Vein endothelial cell (primary cell): ENCODE results near the gene IPO4. TPM values are rescaled to one million over a fixed set of nuclear protein-coding genes. Genes with fewer than 3 reads are reported as not detected.

ENCODE experiments used
- total RNA-seq: library from RNA; depleted of rRNA; stranded (reverse); fragments of >200 nt; gene quantifications from 2 replicates; pipeline ENCODE4 v1.2.3, GENCODE V29; 2012

The IPO4 gene, protein sequence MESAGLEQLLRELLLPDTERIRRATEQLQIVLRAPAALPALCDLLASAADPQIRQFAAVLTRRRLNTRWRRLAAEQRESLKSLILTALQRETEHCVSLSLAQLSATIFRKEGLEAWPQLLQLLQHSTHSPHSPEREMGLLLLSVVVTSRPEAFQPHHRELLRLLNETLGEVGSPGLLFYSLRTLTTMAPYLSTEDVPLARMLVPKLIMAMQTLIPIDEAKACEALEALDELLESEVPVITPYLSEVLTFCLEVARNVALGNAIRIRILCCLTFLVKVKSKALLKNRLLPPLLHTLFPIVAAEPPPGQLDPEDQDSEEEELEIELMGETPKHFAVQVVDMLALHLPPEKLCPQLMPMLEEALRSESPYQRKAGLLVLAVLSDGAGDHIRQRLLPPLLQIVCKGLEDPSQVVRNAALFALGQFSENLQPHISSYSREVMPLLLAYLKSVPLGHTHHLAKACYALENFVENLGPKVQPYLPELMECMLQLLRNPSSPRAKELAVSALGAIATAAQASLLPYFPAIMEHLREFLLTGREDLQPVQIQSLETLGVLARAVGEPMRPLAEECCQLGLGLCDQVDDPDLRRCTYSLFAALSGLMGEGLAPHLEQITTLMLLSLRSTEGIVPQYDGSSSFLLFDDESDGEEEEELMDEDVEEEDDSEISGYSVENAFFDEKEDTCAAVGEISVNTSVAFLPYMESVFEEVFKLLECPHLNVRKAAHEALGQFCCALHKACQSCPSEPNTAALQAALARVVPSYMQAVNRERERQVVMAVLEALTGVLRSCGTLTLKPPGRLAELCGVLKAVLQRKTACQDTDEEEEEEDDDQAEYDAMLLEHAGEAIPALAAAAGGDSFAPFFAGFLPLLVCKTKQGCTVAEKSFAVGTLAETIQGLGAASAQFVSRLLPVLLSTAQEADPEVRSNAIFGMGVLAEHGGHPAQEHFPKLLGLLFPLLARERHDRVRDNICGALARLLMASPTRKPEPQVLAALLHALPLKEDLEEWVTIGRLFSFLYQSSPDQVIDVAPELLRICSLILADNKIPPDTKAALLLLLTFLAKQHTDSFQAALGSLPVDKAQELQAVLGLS
- 51.3 and 58.8 TPM in 2 replicates for total RNA-seq

DNA sequence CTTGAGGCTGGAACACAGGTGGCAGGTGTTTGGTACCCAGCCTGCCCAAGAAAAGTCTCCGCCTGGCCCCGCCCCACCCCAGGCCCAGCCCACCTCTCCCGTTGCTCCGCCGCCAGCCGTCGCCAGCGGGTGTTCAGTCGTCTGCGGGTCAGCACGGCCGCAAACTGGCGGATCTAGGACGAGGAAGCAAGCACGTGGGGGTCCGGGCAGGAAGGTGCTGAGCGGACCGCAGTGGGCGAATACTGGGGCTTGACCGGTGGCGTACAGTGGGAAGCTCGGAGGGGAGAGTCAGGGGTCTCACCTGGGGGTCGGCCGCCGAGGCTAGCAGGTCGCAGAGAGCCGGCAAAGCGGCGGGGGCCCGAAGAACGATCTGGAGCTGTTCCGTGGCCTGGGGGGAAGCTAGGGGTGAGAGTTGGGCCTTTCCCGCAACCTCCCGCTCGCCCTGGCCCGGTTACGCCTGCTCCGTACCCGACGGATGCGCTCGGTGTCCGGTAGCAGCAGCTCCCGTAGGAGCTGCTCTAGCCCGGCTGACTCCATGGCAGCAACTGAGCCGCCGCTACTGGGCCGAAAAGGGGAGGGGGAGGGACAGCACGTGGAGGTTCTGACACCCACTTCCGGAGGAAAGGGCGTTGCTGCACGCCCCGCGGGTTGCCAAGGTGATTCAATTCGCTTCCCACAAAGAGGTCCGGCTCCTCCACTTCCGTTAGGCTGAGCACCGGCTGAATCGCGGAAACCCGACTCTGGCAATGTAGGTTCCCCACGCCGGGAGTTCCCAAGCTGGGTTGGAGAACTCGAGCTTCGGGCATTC, at the start of gene IPO4:
IPO4 (minus strand) TSS at position 566 of the 808 bp plus-strand sequence; CDS start at position 537, 29 bp downstream.

DNA sequence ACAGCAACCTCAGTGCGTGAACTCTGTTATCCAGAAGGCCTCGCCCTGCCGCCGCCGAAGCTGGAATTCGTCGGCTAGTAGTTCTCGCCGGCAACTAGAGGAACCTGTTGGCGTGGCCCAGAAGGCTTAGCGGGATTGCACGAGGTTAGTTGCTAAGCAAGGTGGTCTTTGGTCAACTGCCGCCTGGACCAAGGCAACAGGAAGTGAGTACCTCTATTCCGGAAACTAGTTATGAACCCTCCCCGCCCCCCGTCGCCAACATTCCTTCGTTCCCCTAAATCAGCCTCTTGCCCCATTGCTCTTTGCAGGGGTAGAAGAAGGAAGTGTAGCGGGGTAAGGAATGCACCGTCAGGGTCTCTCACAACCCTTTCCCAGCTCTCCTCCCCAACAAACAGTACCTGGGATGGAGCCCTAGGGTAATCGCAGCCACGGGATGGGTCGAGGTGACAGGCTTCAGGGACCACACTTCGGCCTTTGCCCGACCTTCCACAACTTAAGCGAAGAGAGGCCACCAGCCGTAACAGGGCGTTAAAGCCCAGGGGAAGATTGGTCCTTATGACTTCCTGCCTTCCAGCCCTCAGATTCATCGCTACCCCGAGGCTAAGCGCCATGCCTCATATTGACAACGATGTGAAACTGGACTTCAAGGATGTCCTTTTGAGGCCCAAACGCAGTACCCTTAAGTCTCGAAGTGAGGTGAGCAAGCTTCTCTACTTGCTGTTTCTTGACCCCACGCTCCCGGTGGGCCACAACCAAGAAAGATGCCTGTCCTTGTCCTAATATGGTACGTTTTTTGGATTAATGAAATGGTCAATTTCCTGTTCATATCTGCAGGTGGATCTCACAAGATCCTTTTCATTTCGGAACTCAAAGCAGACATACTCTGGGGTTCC, 44.3 kb upstream of the IPO4 start, which contains the start of gene GMPR2:
GMPR2 (plus strand) TSS at position 285 of the 893 bp plus-strand sequence; CDS start at position 610, 325 bp downstream.

DNA sequence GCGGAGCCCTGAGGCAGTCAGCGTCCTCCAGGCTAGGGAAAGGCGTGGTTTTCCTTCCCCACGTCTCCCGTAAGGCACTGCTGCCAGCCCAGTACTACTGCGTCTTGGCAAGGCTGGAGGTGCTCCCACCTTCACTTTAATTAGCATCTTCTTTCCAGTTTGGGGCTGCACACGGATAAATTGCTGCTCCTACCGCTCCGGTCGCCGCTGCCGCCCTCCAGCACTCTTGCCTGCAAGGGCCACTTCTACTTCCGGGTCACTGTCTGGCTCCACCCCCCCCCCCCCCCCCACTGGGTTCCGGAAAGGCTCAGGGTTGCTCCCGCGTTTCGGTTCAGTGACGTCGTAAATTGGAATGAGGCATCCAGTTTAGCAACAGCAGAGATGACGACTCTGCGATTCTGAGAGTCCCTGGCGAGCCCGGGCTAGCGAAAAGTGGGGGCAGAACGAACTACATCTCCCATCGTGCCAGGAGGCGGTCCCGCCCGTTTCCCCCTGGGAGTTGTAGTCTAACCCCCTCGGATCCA, 43.6 kb upstream of the IPO4 start, which contains the start of gene NEDD8:
NEDD8 (minus strand) TSS at position 247 of the 524 bp plus-strand sequence; CDS start at position 147, 100 bp downstream.

DNA sequence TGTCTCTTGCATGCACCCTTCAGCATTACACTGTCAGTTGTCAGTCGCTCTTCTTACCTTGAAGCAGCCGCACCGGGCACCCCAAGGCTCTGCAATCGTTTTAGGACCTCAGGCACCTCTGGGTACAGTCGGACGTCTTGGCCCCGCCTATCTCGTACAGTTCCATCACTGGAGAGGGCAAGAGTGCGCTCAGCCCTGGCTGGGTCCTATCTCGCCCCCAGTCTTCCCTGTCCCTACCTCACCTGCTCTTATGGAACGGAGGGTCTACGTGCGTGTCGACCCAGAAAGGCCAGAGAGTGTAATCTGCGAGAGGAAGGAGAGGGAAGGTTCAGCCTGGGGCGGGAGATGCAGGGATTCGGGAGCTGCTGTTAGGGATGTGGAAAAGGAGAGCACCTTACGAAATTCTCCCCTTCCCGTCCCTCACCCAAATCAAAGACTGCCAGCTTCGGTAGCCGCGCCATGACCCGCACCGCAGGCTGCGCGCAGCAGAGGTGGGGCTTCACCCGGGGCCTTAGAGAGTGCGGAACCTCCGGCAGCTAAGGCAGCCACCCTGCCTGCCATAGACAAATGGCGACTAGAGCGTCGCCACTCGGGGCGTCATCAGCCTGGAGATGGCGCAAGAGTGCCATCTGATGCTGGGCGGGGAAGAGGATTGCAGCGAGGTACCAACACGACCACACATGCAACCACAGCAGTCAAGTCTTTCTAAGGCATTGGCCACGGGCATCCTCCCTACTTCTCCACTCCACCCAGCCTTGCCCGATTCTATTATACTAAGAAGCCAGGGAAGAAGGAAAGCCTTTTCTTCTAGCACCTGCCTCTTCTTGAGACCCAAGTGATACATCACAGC, 27.1 kb upstream of the IPO4 start, which contains the start of gene MDP1:
MDP1 (minus strand) TSS at position 572 of the 850 bp plus-strand sequence; CDS start at position 461, 111 bp downstream.

DNA sequence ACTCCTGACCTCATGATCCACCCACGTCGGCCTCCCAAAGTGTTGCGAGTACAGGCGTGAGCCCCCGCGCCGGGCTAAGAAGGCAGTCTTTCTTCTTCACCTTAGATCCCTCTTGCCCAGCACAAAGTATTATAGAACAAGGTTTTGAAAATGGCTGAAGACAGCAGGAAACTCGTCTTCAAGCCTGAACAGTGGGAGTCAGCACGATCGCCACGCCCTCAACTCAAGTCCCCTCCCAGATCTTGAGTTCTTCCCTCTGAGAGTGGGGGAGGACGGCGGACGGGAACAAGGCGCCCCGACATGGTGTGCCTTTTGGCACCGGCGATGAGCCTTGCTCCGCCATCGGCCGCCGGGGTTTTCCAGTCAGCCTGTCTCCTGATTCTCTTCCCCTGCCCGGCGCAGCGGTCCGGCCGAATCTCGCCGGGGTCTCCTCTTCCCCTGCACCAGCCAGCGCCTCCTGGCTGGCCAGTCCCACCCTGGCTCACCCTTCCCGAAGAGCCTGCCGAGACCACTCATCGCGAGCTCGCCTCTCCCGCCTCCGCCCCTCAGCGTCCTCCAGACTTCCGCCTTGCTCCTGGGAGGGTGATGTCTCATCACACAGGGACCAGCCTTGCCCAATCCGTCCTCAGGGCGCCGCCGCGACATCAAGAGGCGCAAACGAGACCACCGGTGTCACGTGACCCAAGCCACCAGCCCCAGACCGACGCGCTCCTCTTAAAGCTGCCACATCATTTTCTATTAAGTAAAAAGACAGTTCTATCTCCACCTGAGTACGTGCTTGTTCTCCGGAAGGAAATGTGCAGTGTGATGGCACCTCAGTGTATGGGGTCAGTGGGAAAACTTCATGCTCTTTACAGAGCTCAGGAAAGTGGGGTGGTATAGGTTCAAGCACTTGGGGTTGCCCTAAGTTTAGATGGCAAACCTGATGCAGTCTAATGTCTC, 24.6 kb upstream of the IPO4 start, which contains the start of gene CHMP4A:
CHMP4A (minus strand) TSS at position 565 of the 942 bp plus-strand sequence; CDS start at position 516, 49 bp downstream.

DNA sequence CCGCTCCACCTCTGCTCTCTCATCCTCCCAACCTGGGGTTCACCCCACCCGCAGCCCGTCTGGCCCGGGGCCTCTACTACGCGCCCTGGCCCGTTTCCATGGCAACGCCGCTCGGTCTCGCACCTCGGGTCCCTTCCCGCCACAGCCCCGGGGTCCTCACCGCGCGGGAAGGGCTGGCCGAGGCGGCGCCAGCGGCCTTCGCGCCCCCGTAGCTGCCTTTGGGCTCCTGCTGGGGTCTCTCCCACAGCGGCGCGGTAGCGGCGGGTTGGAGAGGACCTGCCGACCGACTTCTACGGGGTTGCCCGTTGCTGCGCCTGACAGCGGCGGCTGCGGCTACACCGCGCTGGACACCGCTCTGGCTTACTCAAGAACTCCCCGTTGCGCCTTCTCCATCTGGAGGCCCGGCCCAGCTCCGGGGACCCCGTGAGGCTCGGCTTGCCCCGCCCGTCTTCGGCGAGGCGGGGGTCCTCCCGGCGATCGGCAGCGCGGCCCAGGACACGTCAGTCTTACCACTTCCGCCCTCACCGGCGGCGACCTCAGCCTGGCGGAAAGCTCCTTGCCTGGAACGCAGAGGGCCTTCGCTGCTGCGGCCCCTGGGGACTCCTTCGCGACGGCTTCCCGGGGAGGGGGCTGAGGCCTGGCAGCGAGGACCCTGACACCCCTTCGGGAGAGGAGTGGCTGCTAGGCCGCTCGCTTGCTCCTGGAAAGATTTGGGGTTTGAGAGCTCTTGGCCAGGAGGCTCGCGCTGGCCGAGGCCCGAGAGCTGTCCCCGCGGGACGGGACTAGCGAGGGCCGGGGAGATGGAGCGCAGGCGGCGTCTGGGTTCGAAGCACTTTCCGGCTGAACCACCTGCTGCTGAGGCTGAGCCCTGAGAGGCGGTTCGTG, 6.8 kb upstream of the IPO4 start, which contains the start of gene TM9SF1:
TM9SF1 (minus strand) TSS at position 256 of the 885 bp plus-strand sequence. CDS start 422 bp downstream, outside the sequence.

DNA sequence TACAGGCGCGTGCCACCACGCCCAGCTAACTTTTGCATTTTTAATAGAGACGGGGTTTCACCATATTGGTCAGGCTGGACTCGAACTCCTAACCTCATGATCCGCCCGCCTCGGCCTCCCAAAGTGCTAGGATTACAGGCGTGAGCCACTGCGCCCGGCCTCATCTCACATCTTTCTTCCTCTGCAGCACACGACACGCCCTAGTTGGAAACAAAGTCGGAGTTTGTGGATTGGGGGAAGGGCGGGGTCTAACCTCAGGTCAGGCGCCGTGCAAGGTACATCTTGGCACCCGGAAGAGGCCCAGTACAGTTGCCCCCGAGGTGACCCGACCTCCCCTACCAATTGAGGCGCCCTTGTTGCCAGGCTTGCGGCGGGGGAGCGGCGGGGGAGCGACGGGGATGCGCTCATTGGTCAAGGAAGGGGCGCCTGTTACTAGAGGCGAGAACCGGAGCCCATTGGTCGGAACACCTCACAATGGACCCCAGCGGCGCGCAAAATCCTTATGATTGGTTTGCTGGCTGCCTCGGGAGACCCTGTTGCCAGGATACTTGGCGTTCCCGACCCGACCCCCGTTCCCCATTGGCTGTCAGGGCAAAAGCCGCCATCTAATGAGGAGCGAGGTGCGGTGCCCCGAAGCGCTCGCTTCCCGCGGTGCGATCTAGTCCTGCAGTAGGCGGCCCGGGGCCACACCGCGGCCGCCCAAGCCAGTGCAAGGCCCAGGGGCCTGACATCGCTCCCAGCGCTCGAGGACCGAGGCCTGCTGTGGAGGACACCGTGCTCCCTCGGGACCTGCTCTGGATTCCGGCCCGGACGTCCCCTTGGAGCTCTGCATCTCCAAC, 17.0 kb downstream of the IPO4 start, which contains the start of gene REC8:
REC8 (plus strand) TSS at position 659 of the 839 bp plus-strand sequence. CDS start 473 bp downstream, outside the sequence.

DNA sequence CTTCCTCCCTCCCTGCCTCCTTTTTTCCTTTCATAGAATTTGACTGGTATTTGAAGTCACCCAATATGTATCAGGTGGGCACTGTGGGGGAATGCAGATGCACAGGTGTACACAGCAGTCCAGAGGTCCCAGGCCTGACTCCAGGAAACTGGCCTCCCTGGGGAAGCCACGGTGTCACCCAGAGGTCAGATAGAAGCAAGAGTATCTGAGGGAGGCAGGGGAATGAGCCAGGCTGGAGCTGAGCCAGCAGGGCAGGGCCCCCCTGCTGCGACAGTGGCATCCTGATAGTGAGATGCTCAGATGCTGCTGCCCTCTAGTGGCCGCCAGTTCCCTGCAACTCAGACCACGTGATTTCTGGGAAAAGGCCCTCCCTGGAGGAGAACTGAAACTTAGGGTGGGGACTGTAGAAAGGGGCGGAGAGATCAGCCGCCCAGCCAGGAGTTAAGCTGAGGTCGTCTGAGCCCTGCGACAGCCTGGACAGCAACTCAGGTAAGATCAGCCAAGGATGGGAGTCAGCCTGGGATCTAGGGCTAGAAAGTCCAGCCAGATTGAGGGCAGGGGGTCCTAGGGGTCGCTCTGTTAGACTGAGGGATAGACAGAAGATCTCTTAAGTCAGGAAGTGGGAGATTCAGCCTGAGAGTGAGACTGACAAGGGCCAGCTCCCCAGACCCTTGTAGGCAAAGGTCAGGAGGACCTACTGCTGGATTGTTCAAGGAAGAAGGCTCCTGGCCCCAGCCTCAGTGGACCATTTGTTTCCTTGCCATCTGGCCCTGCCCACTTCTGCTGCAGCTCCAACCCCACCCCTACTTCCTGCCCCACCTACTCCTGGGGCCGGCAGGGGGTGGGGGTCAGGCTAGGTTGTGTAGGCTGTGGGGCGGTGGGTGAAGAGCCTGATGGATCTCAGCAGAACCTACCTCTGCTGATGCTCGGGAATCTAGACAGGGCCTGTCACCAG, 27.5 kb downstream of the IPO4 start, which contains the start of gene IRF9:
IRF9 (plus strand) TSS at position 416 of the 955 bp plus-strand sequence. CDS start 880 bp downstream, outside the sequence.

DNA sequence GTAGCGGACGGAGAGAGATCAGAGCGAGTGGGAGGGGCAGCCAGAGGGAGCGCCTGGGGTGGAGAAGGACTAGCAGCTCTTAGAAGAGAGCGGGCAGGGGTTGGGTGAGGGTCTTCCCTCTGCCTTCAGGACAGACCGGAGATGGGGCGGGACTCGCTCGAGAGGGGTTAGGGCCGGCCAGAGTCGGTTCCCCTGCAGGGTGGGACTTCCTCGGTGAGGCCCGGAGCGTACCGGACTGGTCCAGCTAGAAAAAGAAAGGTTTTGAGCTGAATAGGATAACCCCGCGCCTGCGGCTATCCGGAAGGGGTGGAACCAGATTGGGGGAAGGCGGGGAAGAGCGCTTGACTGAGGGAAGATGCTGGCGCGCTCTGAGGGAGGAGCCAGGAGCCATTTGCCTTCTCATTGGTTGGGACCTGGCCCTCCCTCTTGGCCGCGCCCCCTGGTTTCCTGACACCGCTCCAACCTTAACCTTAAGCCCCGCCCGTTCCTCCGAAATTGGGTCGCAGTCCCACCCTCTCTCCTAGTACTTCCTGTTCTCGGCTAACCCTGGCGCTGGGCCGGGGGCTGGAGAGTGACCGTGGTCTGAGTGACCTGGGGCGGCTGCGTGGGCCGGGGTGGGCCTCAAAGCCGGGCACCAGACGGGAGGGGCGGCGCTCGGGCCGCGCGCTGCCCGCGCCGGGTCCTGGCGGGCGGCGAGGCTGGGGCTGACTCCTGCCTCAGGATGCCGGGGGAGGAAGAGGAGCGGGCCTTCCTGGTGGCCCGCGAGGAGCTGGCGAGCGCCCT, 41.4 kb downstream of the IPO4 start, which contains the start of gene RNF31:
RNF31 (plus strand) TSS at position 521 of the 783 bp plus-strand sequence; CDS start at position 722, 201 bp downstream.

DNA sequence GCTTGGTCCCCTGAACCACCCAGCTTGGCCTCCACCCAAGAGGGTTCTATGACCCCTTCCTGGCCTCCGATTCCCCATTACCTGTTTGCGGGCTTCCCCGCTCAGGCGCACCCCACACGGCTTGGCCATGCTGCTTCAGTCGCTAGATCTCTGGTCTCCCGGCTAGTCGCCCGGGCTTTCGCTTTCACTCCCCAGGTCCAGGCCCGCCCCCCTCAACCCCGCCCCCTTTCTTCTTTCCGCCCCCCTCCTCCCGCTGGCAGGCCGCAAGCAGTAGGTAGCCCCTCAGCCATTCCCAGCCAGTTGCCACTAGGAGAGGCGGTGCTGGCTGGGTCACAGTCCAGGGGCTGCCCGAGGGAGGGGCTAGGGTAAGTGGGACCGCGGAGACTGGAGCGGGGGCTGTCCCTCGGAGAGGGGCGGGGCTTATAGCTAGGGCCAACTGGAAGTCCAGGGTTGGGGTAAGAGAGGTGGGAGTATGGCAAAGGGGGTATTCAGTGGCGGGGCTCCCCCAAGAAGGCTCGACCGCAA, 42.1 kb downstream of the IPO4 start, which contains the start of gene PSME2:
PSME2 (minus strand) TSS at position 158 of the 525 bp plus-strand sequence; CDS start at position 129, 29 bp downstream.

DNA sequence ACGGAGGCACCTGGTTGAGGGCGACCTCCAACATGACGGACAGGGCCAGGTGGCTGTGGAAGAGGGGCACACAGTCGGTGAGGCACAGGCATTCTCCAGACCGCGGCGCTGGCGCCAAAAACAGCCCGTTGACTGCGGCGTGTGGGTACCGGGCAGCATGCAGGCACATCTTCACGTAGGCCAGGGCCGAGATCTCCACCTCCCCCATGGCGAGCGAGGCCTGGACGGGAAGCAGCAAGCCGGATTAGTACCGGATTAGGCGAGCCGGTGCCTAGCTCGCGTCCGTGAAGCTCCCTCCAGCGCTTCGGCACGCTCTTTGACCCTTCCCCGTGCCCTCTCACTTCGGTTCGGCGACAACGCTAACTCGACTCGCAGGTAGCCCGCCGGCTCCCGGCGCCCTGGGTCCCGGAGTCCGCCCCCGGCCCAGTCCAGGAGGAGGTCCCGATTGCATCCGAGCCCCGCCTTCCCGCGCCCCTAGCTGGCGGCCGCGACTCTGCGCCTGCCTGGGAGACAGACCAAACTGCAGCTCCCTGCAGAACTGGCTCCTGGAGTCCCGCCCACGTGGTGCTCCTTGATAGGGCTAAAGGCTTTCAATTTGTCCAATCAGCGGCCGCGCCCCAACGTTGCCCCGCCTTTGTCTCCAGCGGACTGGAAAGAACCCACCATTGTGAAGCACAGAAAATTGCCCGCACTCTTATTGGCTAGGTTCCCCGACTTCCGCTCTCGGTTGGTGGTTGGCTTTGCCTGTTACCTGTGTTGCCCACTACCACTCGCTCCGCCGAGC, 47.3 kb downstream of the IPO4 start, which contains the start of gene EMC9:
EMC9 (minus strand) TSS at position 495 of the 784 bp plus-strand sequence; CDS start at position 208, 287 bp downstream.

